ENCODE data around the gene SAC3D1. TPM values are rescaled to one million over a fixed set of nuclear protein-coding genes. Genes with fewer than 3 reads are reported as not detected.

Gene SAC3D1
- total and polyA plus RNA-seq, 2 of the 4 experiments (the other 2 are of a cell fraction) = 2.9 to 13.2 TPM

GRCh38 chr11:65090628-65091027, 49.6 kb downstream of the SAC3D1 start:
- H3K4ac ChIP-seq (ENCODE audit: low read depth, low read length) = no peak overlapping the region
- H4K8ac ChIP-seq (ENCODE audit: low read depth in 2 of 2, low read length in 2 of 2) = no peak overlapping the region
- no TSS peak for BruUV-seq (replicated peaks)
- H4K5ac ChIP-seq (ENCODE audit: low read depth, low read length) = no peak overlapping the region
- H4K91ac ChIP-seq (ENCODE audit: insufficient read depth, low read depth, low read length) = no peak overlapping the region
- H3K27me3 ChIP-seq (ENCODE audit: control insufficient read depth, insufficient read depth, low read length) = no peaks in the 10 kb centered on the region
- DNase-seq (no peak), ATAC-seq (ENCODE audit: low read depth) (no peak)
- ChIA-PET CTCF (no interaction called here), POLR2A (ENCODE audit: unreplicated experiment) (no interaction called here)
- no peaks in the 10 kb centered on the region for H4K20me1 ChIP-seq (ENCODE audit: insufficient read depth, low read length)
- no peaks in the 10 kb centered on the region for H3K4me1 ChIP-seq (ENCODE audit: control insufficient read depth, insufficient read depth, low read length)
- H3K36me3 ChIP-seq (ENCODE audit: control insufficient read depth, insufficient read depth, low read length) = peaks cover 33% of the 10 kb centered on the region
- 100% methylated on average over 3 of the region's 4 CpGs; no CpG with 5 or more reads in 1 of the 2 experiments for WGBS, 2 experiments (ENCODE audit: extremely low coverage in 2 of 2, insufficient read length in 1 of 2)
- H2BK20ac ChIP-seq (ENCODE audit: low read depth, low read length) = no peak overlapping the region
- H2BK5ac ChIP-seq (ENCODE audit: low read depth, low read length, poor library complexity, severe bottlenecking) = no peak overlapping the region
- no peaks in the 10 kb centered on the region for H3K9me3 ChIP-seq (ENCODE audit: control insufficient read depth, insufficient read depth, low read length)
- H3K9me1 ChIP-seq (ENCODE audit: insufficient read depth, low read length) = peaks cover 3% of the 10 kb centered on the region; the same call in 1 of the 2 replicates
- intact Hi-C loops (cut with micrococcal nuclease) (no loop called here), dilution Hi-C loops (cut with HindIII; ENCODE audit: low sequenced_read_pairs, unreplicated experiment) (no loop called here), in situ Hi-C loops (cut with MboI; ENCODE audit: low sequenced_read_pairs) (no loop called here)
- no peak overlapping the region for H3K14ac ChIP-seq (replicated peaks; ENCODE audit: low read depth, low read length)
- H3K4me2 ChIP-seq (ENCODE audit: low read depth, low read length) = no peak overlapping the region
- peaks cover 6 to 9% of the 10 kb centered on the region in 2 experiments for H3K79me1 ChIP-seq (ENCODE audit: low read depth in 1 of 2, low read length in 2 of 2)
- no peak overlapping the region for H3K4me3 ChIP-seq (ENCODE audit: insufficient read depth, low read depth, low read length)
- H3K23ac ChIP-seq (ENCODE audit: low read depth, low read length) = no peak overlapping the region
- H2AFZ ChIP-seq (replicated peaks; ENCODE audit: low read length, poor library complexity) = no peak overlapping the region
- TF ChIP-seq RCOR1 (IDR thresholded peaks at IDR 0.05; ENCODE audit: insufficient replicate concordance, low read length) (no peak), FOS (IDR thresholded peaks at IDR 0.05; ENCODE audit: low read depth, low read length) (no peak), BHLHE40 (IDR thresholded peaks at IDR 0.05; ENCODE audit: low read depth, low read length) (no peak), MAFK (IDR thresholded peaks at IDR 0.05; ENCODE audit: low read depth, low read length) (no peak), NFE2L2 (IDR thresholded peaks at IDR 0.05; ENCODE audit: low read depth, low read length) (no peak), USF2 (IDR thresholded peaks at IDR 0.05; ENCODE audit: low read depth, low read length) (no peak), SMC3 (IDR thresholded peaks at IDR 0.05; ENCODE audit: low read depth, low read length) (no peak), MAZ (IDR thresholded peaks at IDR 0.05; ENCODE audit: borderline replicate concordance, low read depth, low read length) (no peak), RFX5 (IDR thresholded peaks at IDR 0.05; ENCODE audit: low read depth, low read length) (no peak), POLR2A (IDR thresholded peaks at IDR 0.05; ENCODE audit: low read depth, low read length) (no peak), MXI1 (IDR thresholded peaks at IDR 0.05; ENCODE audit: borderline replicate concordance, low read depth, low read length) (no peak), CTCF (conservative IDR thresholded peaks at IDR 0.05; ENCODE audit: low read depth, low read length) (no peak)
- no peak overlapping the region for H3K18ac ChIP-seq (ENCODE audit: low read depth, low read length)
- no peak overlapping the region for H3K56ac ChIP-seq (ENCODE audit: extremely low read depth, insufficient read depth, low read length)
- no peak overlapping the region for H2AK9ac ChIP-seq (replicated peaks; ENCODE audit: low read depth, low read length, poor library complexity)
- no peak overlapping the region for H3K9ac ChIP-seq (ENCODE audit: low read depth, low read length)
- H2BK120ac ChIP-seq (ENCODE audit: low read depth, low read length) = no peak overlapping the region
- no peak overlapping the region for H2AK5ac ChIP-seq (ENCODE audit: low read depth, low read length)
- H2BK15ac ChIP-seq (ENCODE audit: low read depth, low read length) = no peak overlapping the region
- no peak overlapping the region for H3K27ac ChIP-seq (ENCODE audit: insufficient read depth, low read length)
